GM23338 (cell line): ENCODE data around the gene TYRP1. TPM values are rescaled to one million over a fixed set of nuclear protein-coding genes. Genes with fewer than 3 reads are reported as not detected.

Experiments
- ATAC-seq: fragments of 200-7000 bp; cut with Tn5 transposase; 3 replicates; pipeline ENCODE4 v1.9.1; 2020
- DNase-seq: peaks from one replicate; pipeline ENCODE4 v3.0.0-alpha.2; 2015; ENCODE audit warnings: low spot score
- H2AFZ ChIP-seq: fragments of 200-600 bp; sonication (generic); 2 replicates; pipeline ENCODE4 v1.8.0; 2016; ENCODE audit warnings: antibody characterized with exemption, mild to moderate bottlenecking, moderate library complexity
- H3F3A ChIP-seq: fragments of 200-600 bp; sonication (generic); replicated peaks from 2 replicates; pipeline ENCODE4 v1.8.0; 2017; ENCODE audit warnings: antibody characterized with exemption, mixed run types, low read depth
- H3K27ac ChIP-seq: fragments of 200-600 bp; sonication (generic); 2 replicates; pipeline ENCODE4 v1.6.1; 2016; ENCODE audit warnings: low read depth
- H3K27me3 ChIP-seq: fragments of 200-600 bp; sonication (generic); 2 replicates; pipeline ENCODE4 v1.8.0; 2016; ENCODE audit warnings: mild to moderate bottlenecking, mixed run types, moderate library complexity; ENCODE audit not compliant: insufficient read depth
- H3K36me3 ChIP-seq: fragments of 200-600 bp; sonication (generic); 2 replicates; pipeline ENCODE4 v1.8.0; 2016; ENCODE audit warnings: mild to moderate bottlenecking; ENCODE audit not compliant: insufficient read depth
- H3K4me1 ChIP-seq: fragments of 200-600 bp; sonication (generic); 2 replicates; pipeline ENCODE4 v1.8.0; 2016; ENCODE audit warnings: mild to moderate bottlenecking, moderate library complexity; ENCODE audit not compliant: insufficient read depth
- H3K4me2 ChIP-seq: fragments of 200-600 bp; sonication (generic); 2 replicates; pipeline ENCODE4 v1.7.1; 2017; ENCODE audit warnings: mixed run types
- H3K4me3 ChIP-seq: fragments of 200-600 bp; sonication (generic); 2 replicates; pipeline ENCODE4 v1.6.1; 2016; ENCODE audit warnings: mixed run types
- H3K79me2 ChIP-seq: fragments of 200-600 bp; sonication (generic); replicated peaks from 2 replicates; pipeline ENCODE4 v1.8.0; 2017; ENCODE audit warnings: mild to moderate bottlenecking; ENCODE audit not compliant: insufficient read depth
- H3K9me2 ChIP-seq: fragments of 200-600 bp; sonication (generic); 2 replicates; pipeline ENCODE4 v1.8.0; 2017; ENCODE audit not compliant: insufficient read depth
- H4K20me1 ChIP-seq: fragments of 200-600 bp; sonication (generic); replicated peaks from 2 replicates; pipeline ENCODE4 v1.8.0; 2017; ENCODE audit warnings: mild to moderate bottlenecking; ENCODE audit not compliant: insufficient read depth
- H3K27ac Mint-ChIP-seq: 2 replicates; pipeline ENCODE4 v1.8.0; 2020; ENCODE audit warnings: inconsistent platforms, mild to moderate bottlenecking, moderate library complexity, mixed read lengths
- H3K27me3 Mint-ChIP-seq: 3 replicates; pipeline ENCODE4 v1.8.0; 2022; ENCODE audit warnings: low read depth, mild to moderate bottlenecking, moderate library complexity, mixed read lengths, inconsistent platforms; ENCODE audit not compliant: insufficient read depth, poor library complexity
- H3K36me3 Mint-ChIP-seq: 3 replicates; pipeline ENCODE4 v1.8.0; 2021; ENCODE audit warnings: low read depth, mild to moderate bottlenecking, inconsistent platforms, moderate library complexity, mixed read lengths
- H3K4me1 Mint-ChIP-seq: 3 replicates; pipeline ENCODE4 v1.8.0; 2020; ENCODE audit warnings: mild to moderate bottlenecking, inconsistent platforms, mixed read lengths
- H3K4me3 Mint-ChIP-seq: 3 replicates; pipeline ENCODE4 v1.8.0; 2021; ENCODE audit warnings: moderate library complexity, mild to moderate bottlenecking, inconsistent platforms, mixed read lengths
- H3K9me3 Mint-ChIP-seq: 3 replicates; pipeline ENCODE4 v1.8.0; 2020; ENCODE audit warnings: moderate library complexity, mild to moderate bottlenecking, inconsistent platforms, mixed read lengths
- CREB1 ChIP-seq: fragments of 250-450 bp; sonication (Bioruptor Pico); IDR thresholded peaks from 2 replicates; pipeline ENCODE4 v1.5.0; 2020; ENCODE audit warnings: low read depth, mild to moderate bottlenecking, moderate library complexity
- ETS1 ChIP-seq: IDR thresholded peaks from 2 replicates; pipeline ENCODE4 v1.6.1; 2016; ENCODE audit warnings: antibody characterized with exemption
- EZH2 ChIP-seq: fragments of 200-600 bp; sonication (generic); IDR thresholded peaks from one replicate; pipeline ENCODE4 v1.8.0; 2017; ENCODE audit warnings: antibody characterized with exemption, mild to moderate bottlenecking, low read depth; ENCODE audit not compliant: unreplicated experiment
- POLR2AphosphoS5 ChIP-seq: IDR thresholded peaks from 2 replicates; pipeline ENCODE4 v1.6.1; 2016; ENCODE audit warnings: antibody characterized with exemption, low read depth
- REST ChIP-seq: IDR thresholded peaks from one replicate; pipeline ENCODE4 v1.6.1; 2018; ENCODE audit warnings: antibody characterized with exemption; ENCODE audit not compliant: unreplicated experiment
- STAT1 ChIP-seq: IDR thresholded peaks from one replicate; pipeline ENCODE4 v1.6.1; 2016; ENCODE audit warnings: antibody characterized with exemption; ENCODE audit not compliant: unreplicated experiment
- ZNF114 ChIP-seq: fragments of 250-450 bp; sonication (Bioruptor Pico); IDR thresholded peaks from 2 replicates; pipeline ENCODE4 v1.5.0; 2020; ENCODE audit warnings: mild to moderate bottlenecking, moderate library complexity
- ZNF331 ChIP-seq: fragments of 250-450 bp; sonication (Bioruptor Pico); IDR thresholded peaks from 2 replicates; pipeline ENCODE4 v1.5.0; 2020; ENCODE audit warnings: low read depth, mild to moderate bottlenecking, moderate library complexity
- polyA plus RNA-seq: library from polyadenylated mRNA; unstranded; fragments of >200 nt; fragmentation: Nextera tagmentation; extraction: Ambion mirVana; gene quantifications from 2 replicates; pipeline ENCODE4 v1.2.1, GENCODE V29; 2016
- total RNA-seq: library from RNA; depleted of rRNA; stranded (reverse); fragments of >200 nt; shearing (Covaris generic); gene quantifications from 2 replicates; pipeline ENCODE4 v1.2.3, GENCODE V29; 2014

The TYRP1 gene
- total and polyA plus RNA-seq, 2 experiments from 2014 or later: not detected

- TF ChIP-seq REST (no peak), ETS1 (no peak), ZNF331 (no peak), ZNF114 (CRISPR knock-in tag) (no peak), EZH2 (no peak), CREB1 (no peak)
Observed at GRCh38 chr9:12726795-12727194, 33.6 kb downstream of the TYRP1 start (continued).

- H3K4me1 Mint-ChIP-seq: no peaks in the 10 kb centered on the region; the same call in 2 of the 3 replicates
Observed at GRCh38 chr9:12730198-12730597, 37.0 kb downstream of the TYRP1 start.

GRCh38 chr9:12730927-12731326, 37.7 kb downstream of the TYRP1 start:
- no peaks in the 10 kb centered on the region for H3K36me3 ChIP-seq
- H3K27me3 ChIP-seq: no peaks in the 10 kb centered on the region
- H3K27me3 Mint-ChIP-seq: no peaks in the 10 kb centered on the region
- DNase-seq (no peak), ATAC-seq (no peak)
- TF ChIP-seq ETS1 (no peak), STAT1 (no peak), POLR2AphosphoS5 (no peak), ZNF114 (CRISPR knock-in tag) (no peak), ZNF331 (no peak)
- H3K4me1 ChIP-seq: no peaks in the 10 kb centered on the region
- H3K36me3 Mint-ChIP-seq: peaks cover 3% of the 10 kb centered on the region; the same call in 1 of the 3 replicates
- H2AFZ ChIP-seq: no peak overlapping the region
- H3K27ac Mint-ChIP-seq: no peak overlapping the region; the same call in 1 of the 2 replicates
- no peak overlapping the region for H3K27ac ChIP-seq
- H3F3A ChIP-seq: no peaks in the 10 kb centered on the region
- H3K9me3 Mint-ChIP-seq: peaks cover 9% of the 10 kb centered on the region; the same call in 2 of the 3 replicates
- H3K4me3 ChIP-seq: no peak overlapping the region
- no peaks in the 10 kb centered on the region for H4K20me1 ChIP-seq
- no peak overlapping the region for H3K4me2 ChIP-seq
- H3K9me2 ChIP-seq: no peaks in the 10 kb centered on the region; the same call in 1 of the 2 replicates
- no peaks in the 10 kb centered on the region; the same call in 2 of the 3 replicates for H3K4me1 Mint-ChIP-seq
- H3K4me3 Mint-ChIP-seq: no peak overlapping the region
- H3K79me2 ChIP-seq: no peaks in the 10 kb centered on the region

More at GRCh38 chr9:12730198-12730597, 37.0 kb downstream of the TYRP1 start:
- ATAC-seq (no peak), DNase-seq (no peak)
- H3K9me3 Mint-ChIP-seq: peaks cover 9% of the 10 kb centered on the region; the same call in 2 of the 3 replicates
- Histone ChIP-seq H3K9me2 (no peaks in the 10 kb centered on the region; the same call in 1 of the 2 replicates), H3K36me3 (no peaks in the 10 kb centered on the region), H3K4me1 (no peaks in the 10 kb centered on the region), H3K27ac (no peak overlapping the region), H3K4me3 (no peak overlapping the region), H3K4me2 (no peak overlapping the region), H4K20me1 (no peaks in the 10 kb centered on the region), H2AFZ (no peak overlapping the region), H3K27me3 (no peaks in the 10 kb centered on the region), H3F3A (no peaks in the 10 kb centered on the region), H3K79me2 (no peaks in the 10 kb centered on the region)
- no peak overlapping the region for H3K4me3 Mint-ChIP-seq
- H3K27ac Mint-ChIP-seq: no peak overlapping the region
- no peak for TF ChIP-seq ZNF331
- H3K27me3 Mint-ChIP-seq: no peaks in the 10 kb centered on the region
- peaks cover 3% of the 10 kb centered on the region; the same call in 1 of the 3 replicates for H3K36me3 Mint-ChIP-seq
